Stimulated activated CD8-positive, alpha-beta memory T cell treated with anti-CD3 and anti-CD28 coated beads, Interleukin-4, amount 100 ng/mL, for 24 hours (primary cell): Measurements from ENCODE around the gene MOB2.

Experiments
- DNase-seq: peaks from one replicate; pipeline ENCODE4 v3.0.0-alpha.2; 2020; ENCODE audit warnings: low read depth

Gene MOB2

GRCh38 chr11:1470681-1471611 is 15.6 kb downstream of the MOB2 start:
- DNase-seq = no peak

- DNase-seq = no peak
Observed at GRCh38 chr11:1469911-1470680, 16.5 kb downstream of the MOB2 start.

- no peak for DNase-seq
Observed at GRCh38 chr11:1469287-1469910, 17.2 kb downstream of the MOB2 start.

GRCh38 chr11:1468473-1469066 is 18.0 kb downstream of the MOB2 start:
- DNase-seq = no peak

- no peak for DNase-seq
Observed at GRCh38 chr11:1468002-1468401, 18.6 kb downstream of the MOB2 start.

GRCh38 chr11:1467270-1467669 is 19.3 kb downstream of the MOB2 start:
- DNase-seq = no peak

- no peak for DNase-seq
Observed at GRCh38 chr11:1466784-1467183, 19.8 kb downstream of the MOB2 start.

GRCh38 chr11:1463056-1463455 is 23.5 kb downstream of the MOB2 start:
- DNase-seq = no peak

- no peak for DNase-seq
Observed at GRCh38 chr11:1462698-1462975, 23.9 kb downstream of the MOB2 start.

GRCh38 chr11:1461826-1462697 is 24.5 kb downstream of the MOB2 start:
- DNase-seq = no peak

GRCh38 chr11:1460986-1461825 is 25.4 kb downstream of the MOB2 start:
- DNase-seq = no peak

GRCh38 chr11:1460396-1460985 is 26.1 kb downstream of the MOB2 start:
- DNase-seq = no peak

- DNase-seq = no peak
Observed at GRCh38 chr11:1459764-1460395, 26.7 kb downstream of the MOB2 start.

- DNase-seq = no peak
Observed at GRCh38 chr11:1459219-1459575, 27.4 kb downstream of the MOB2 start.

GRCh38 chr11:1458340-1459218 is 28.0 kb downstream of the MOB2 start:
- no peak for DNase-seq

- DNase-seq = no peak
Observed at GRCh38 chr11:1457856-1458255, 28.7 kb downstream of the MOB2 start.

- DNase-seq = no peak
Observed at GRCh38 chr11:1457326-1457680, 29.3 kb downstream of the MOB2 start.

- no peak for DNase-seq
Observed at GRCh38 chr11:1456596-1457325, 29.8 kb downstream of the MOB2 start.
